ENCODE measurements around the gene ROBO2.

DNA sequence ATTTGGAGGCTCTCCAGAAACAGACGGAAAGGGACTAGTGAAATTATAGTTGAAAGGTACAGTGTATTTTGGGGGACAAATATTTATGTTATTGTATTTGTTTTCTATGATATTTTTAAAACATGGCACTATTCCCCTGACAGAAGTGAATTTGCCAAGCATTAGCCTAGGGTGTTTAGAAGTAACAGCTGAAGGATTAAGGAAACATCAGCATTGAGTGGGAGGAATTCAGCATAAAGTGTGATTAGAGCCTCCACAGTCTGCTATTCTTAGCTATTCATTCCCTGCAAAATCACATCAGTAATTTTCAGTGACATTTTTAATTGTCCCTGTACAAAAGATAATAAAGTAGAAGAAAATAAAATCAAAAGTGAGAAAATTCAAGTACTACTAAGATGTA lies 231.4 kb downstream of the ROBO2 start:
- TF ChIP-seq, protein P1, sequence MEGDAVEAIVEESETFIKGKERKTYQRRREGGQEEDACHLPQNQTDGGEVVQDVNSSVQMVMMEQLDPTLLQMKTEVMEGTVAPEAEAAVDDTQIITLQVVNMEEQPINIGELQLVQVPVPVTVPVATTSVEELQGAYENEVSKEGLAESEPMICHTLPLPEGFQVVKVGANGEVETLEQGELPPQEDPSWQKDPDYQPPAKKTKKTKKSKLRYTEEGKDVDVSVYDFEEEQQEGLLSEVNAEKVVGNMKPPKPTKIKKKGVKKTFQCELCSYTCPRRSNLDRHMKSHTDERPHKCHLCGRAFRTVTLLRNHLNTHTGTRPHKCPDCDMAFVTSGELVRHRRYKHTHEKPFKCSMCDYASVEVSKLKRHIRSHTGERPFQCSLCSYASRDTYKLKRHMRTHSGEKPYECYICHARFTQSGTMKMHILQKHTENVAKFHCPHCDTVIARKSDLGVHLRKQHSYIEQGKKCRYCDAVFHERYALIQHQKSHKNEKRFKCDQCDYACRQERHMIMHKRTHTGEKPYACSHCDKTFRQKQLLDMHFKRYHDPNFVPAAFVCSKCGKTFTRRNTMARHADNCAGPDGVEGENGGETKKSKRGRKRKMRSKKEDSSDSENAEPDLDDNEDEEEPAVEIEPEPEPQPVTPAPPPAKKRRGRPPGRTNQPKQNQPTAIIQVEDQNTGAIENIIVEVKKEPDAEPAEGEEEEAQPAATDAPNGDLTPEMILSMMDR (IDR thresholded peaks at IDR 0.05) = no peak
- no peak for TF ChIP-seq RAD21 (IDR thresholded peaks at IDR 0.05; ENCODE audit: low read length)
- TF ChIP-seq RFX5 (IDR thresholded peaks at IDR 0.05; ENCODE audit: low read length) = no peak
- TF ChIP-seq GABPA (IDR thresholded peaks at IDR 0.05; ENCODE audit: low read depth) = no peak
- no peak for TF ChIP-seq SIN3A (IDR thresholded peaks at IDR 0.05; ENCODE audit: borderline replicate concordance, low read depth, low read length)
- no peak for TF ChIP-seq FOSL2 (IDR thresholded peaks at IDR 0.05; ENCODE audit: borderline replicate concordance, low read depth)
- no peak for TF ChIP-seq FOXM1 (IDR thresholded peaks at IDR 0.05; ENCODE audit: low read depth)

All from SK-N-SH (cell line).